ENCODE results near the gene ATG12. TPM values are rescaled to one million over a fixed set of nuclear protein-coding genes. Genes with fewer than 3 reads are reported as not detected.

Gene ATG12
- total and polyA plus RNA-seq, 4 donors, result 31.2 to 75.4 (median 33.8) TPM

DNA sequence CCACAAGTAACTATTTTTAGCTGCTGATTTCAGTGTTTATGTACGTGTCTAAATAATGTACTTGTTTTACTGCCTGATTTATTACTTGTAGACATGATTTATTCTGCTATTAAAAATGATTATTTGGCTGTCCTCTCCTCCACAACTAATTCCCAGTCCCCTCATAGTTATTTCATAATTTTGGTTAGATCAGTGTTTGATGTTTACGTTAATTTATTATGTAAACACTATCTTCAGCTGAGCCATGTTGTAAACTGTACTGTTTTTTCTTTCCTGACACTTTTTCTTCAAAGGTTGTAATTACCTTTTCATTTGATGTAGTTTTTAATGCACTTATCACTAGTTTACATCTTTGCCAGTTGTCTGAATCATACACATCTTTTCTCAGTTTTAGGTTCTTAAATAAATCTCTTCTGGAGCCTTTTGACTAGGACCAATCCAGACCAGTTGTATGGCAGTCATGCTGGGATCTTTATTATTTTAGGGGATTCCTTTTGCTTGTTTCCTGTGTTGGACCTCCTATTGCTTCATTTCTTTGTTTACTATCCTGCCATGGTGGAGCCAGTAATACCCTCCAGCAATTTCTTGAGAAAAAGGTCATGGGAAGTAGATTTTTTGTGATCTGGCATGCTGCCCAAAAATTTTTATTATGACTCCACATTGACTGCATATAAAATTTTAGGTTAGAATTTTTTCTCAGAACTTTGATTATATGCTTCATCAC is 16.4 kb upstream of the ATG12 start:
- Histone ChIP-seq H3K9me3 (ENCODE audit: control insufficient read depth in 4 of 4, insufficient read depth in 3 of 4, low read length in 3 of 4) (peaks cover 0 to 3% (median 2%) of the 10 kb centered on the region in 4 donors), H3K36me3 (ENCODE audit: control insufficient read depth in 4 of 4, insufficient read depth in 4 of 4, low read length in 4 of 4) (no peaks in the 10 kb centered on the region), H3K4me3 (no peak overlapping the region), H3K4me1 (ENCODE audit: control insufficient read depth in 5 of 5, insufficient read depth in 5 of 5, low read length in 5 of 5) (peaks cover 0 to 25% (median 9%) of the 10 kb centered on the region in 5 donors), H3K9ac (ENCODE audit: insufficient read depth in 1 of 2, low read length in 2 of 2) (no peak overlapping the region), H3K27me3 (ENCODE audit: control insufficient read depth in 3 of 3, insufficient read depth in 3 of 3, low read length in 2 of 3) (no peaks in the 10 kb centered on the region), H3K27ac (ENCODE audit: low read depth in 1 of 2, low read length in 1 of 2) (no peak overlapping the region)
- ATAC-seq (ENCODE audit: insufficient read depth, low FRiP score) (no peak), DNase-seq (peak in 2 of 3 donors; percentile 53 to 66)
- TF ChIP-seq, protein P1, sequence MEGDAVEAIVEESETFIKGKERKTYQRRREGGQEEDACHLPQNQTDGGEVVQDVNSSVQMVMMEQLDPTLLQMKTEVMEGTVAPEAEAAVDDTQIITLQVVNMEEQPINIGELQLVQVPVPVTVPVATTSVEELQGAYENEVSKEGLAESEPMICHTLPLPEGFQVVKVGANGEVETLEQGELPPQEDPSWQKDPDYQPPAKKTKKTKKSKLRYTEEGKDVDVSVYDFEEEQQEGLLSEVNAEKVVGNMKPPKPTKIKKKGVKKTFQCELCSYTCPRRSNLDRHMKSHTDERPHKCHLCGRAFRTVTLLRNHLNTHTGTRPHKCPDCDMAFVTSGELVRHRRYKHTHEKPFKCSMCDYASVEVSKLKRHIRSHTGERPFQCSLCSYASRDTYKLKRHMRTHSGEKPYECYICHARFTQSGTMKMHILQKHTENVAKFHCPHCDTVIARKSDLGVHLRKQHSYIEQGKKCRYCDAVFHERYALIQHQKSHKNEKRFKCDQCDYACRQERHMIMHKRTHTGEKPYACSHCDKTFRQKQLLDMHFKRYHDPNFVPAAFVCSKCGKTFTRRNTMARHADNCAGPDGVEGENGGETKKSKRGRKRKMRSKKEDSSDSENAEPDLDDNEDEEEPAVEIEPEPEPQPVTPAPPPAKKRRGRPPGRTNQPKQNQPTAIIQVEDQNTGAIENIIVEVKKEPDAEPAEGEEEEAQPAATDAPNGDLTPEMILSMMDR (IDR thresholded peaks at IDR 0.05; ENCODE audit: control extremely low read depth, extremely low read depth), result no peak
- WGBS, 2 donors, result 23 to 53% methylated on average over 2 of the region's 2 CpGs

DNA sequence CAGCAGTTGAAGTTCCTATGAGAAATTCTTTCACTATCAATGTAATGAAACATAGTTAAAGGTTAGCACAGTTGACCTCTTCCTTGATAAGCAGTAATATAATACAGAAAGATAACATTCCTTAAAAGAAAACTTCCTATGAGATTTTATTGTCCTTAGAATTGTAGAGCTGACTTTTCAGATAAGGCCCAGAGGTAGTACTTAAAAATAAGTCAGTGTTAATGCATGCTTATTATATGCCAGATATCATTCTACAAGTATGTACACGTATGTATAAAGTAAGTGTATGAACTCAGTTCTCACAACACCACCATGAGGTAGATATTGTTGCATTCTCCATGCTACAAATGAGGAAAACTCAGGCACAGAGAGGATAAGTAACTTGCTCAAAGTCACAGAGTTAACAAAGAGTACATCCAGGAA is 15.7 kb upstream of the ATG12 start:
- TF ChIP-seq, protein P1 (IDR thresholded peaks at IDR 0.05; ENCODE audit: control extremely low read depth, extremely low read depth), result no peak
- Histone ChIP-seq H3K4me3 (no peak overlapping the region), H3K9ac (ENCODE audit: insufficient read depth in 1 of 2, low read length in 2 of 2) (no peak overlapping the region), H3K36me3 (ENCODE audit: control insufficient read depth in 4 of 4, insufficient read depth in 4 of 4, low read length in 4 of 4) (no peaks in the 10 kb centered on the region), H3K27me3 (ENCODE audit: control insufficient read depth in 3 of 3, insufficient read depth in 3 of 3, low read length in 2 of 3) (no peaks in the 10 kb centered on the region), H3K27ac (ENCODE audit: low read depth in 1 of 2, low read length in 1 of 2) (no peak overlapping the region), H3K9me3 (ENCODE audit: control insufficient read depth in 4 of 4, insufficient read depth in 3 of 4, low read length in 3 of 4) (peaks cover 0 to 3% (median 2%) of the 10 kb centered on the region in 4 donors), H3K4me1 (ENCODE audit: control insufficient read depth in 5 of 5, insufficient read depth in 5 of 5, low read length in 5 of 5) (peaks cover 0 to 25% (median 9%) of the 10 kb centered on the region in 5 donors)
- ATAC-seq (ENCODE audit: insufficient read depth, low FRiP score), result no peak
- peak in 1 of 3 donors; percentile 40 for DNase-seq
- WGBS, 2 donors, result 66 to 89% methylated on average over 1 of the region's 1 CpG

DNA sequence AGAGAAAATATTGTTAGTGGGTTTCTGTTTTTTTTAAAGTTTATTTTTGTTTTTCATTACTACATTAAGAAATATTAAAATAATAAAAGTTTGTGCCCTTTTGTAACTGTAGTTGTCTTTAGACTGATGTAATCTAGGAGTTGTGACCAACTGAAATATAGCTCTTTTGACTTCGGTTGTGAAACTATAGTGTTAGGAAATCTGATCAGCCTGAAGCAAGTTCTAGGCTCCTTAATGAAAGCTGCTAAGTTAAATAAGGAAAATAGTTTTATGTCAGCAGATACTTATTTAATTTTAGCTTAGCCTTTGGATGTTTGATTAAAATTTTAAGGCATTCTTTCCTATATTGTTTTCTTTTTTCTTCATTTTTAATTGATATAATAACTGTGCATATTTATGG is 14.6 kb upstream of the ATG12 start:
- 29 to 43% methylated on average over 1 of the region's 1 CpG for WGBS, 2 donors
- Histone ChIP-seq H3K4me1 (ENCODE audit: control insufficient read depth in 5 of 5, insufficient read depth in 5 of 5, low read length in 5 of 5) (peaks cover 0 to 29% (median 16%) of the 10 kb centered on the region in 5 donors), H3K9ac (ENCODE audit: insufficient read depth in 1 of 2, low read length in 2 of 2) (no peak overlapping the region), H3K36me3 (ENCODE audit: control insufficient read depth in 4 of 4, insufficient read depth in 4 of 4, low read length in 4 of 4) (no peaks in the 10 kb centered on the region), H3K4me3 (no peak overlapping the region), H3K27me3 (ENCODE audit: control insufficient read depth in 3 of 3, insufficient read depth in 3 of 3, low read length in 2 of 3) (no peaks in the 10 kb centered on the region), H3K9me3 (ENCODE audit: control insufficient read depth in 4 of 4, insufficient read depth in 3 of 4, low read length in 3 of 4) (peaks cover 0 to 3% (median 2%) of the 10 kb centered on the region in 4 donors), H3K27ac (ENCODE audit: low read depth in 1 of 2, low read length in 1 of 2) (no peak overlapping the region)
- DNase-seq (peak in 1 of 3 donors; percentile 62), ATAC-seq (ENCODE audit: insufficient read depth, low FRiP score) (no peak)
- TF ChIP-seq, protein P1 (IDR thresholded peaks at IDR 0.05; ENCODE audit: control extremely low read depth, extremely low read depth), result no peak

Measured in lung (tissue), 12 donors.